SK-N-SH treated with all-trans-retinoic acid at 6 μM for 48 hours (cell line): ENCODE measurements around the gene EPB41L5.

Experiments used
- ATAC-seq: fragments of 200-7000 bp; cut with Tn5 transposase; 3 replicates; pipeline ENCODE4 v1.9.1; 2020; ENCODE audit warnings: mild to moderate bottlenecking, moderate library complexity
- BACH2 ChIP-seq: fragments of 250-450 bp; sonication (Bioruptor Pico); IDR thresholded peaks from 2 replicates; pipeline ENCODE4 v1.9.0; 2021; ENCODE audit warnings: mild to moderate bottlenecking, borderline replicate concordance
- CREB5 ChIP-seq: fragments of 250-450 bp; sonication (Bioruptor Pico); IDR thresholded peaks from 2 replicates; pipeline ENCODE4 v1.5.1; 2020; ENCODE audit warnings: low read depth, mild to moderate bottlenecking, moderate library complexity
- CSDC2 ChIP-seq: fragments of 250-450 bp; sonication (Bioruptor Pico); IDR thresholded peaks from 2 replicates; pipeline ENCODE4 v1.5.0; 2020; ENCODE audit warnings: mild to moderate bottlenecking, moderate library complexity
- CSRNP3 ChIP-seq: fragments of 250-450 bp; sonication (Bioruptor Pico); IDR thresholded peaks from 2 replicates; pipeline ENCODE4 v1.5.1; 2021; ENCODE audit warnings: mild to moderate bottlenecking, moderate library complexity
- ESRRG ChIP-seq: fragments of 250-450 bp; sonication (Bioruptor Pico); IDR thresholded peaks from 2 replicates; pipeline ENCODE4 v1.6.1; 2021; ENCODE audit warnings: mild to moderate bottlenecking
- GLIS3 ChIP-seq: fragments of 250-450 bp; sonication (Bioruptor Pico); IDR thresholded peaks from 2 replicates; pipeline ENCODE4 v1.5.0; 2020; ENCODE audit warnings: mild to moderate bottlenecking, moderate library complexity
- ISL1 ChIP-seq: fragments of 250-450 bp; sonication (Bioruptor Pico); IDR thresholded peaks from 2 replicates; pipeline ENCODE4 v2.1.2; 2022; ENCODE audit warnings: mild to moderate bottlenecking, moderate library complexity
- OSR1 ChIP-seq: fragments of 250-450 bp; sonication (Bioruptor Pico); IDR thresholded peaks from 2 replicates; pipeline ENCODE4 v1.8.0; 2022; ENCODE audit warnings: moderate library complexity, mild to moderate bottlenecking, inconsistent platforms
- RARB ChIP-seq: fragments of 250-450 bp; sonication (Bioruptor Pico); IDR thresholded peaks from 2 replicates; pipeline ENCODE4 v1.8.0; 2021; ENCODE audit warnings: mild to moderate bottlenecking, moderate library complexity
- SNAI2 ChIP-seq: fragments of 250-450 bp; sonication (Bioruptor Pico); IDR thresholded peaks from 2 replicates; pipeline ENCODE4 v1.5.0; 2020; ENCODE audit warnings: mild to moderate bottlenecking, moderate library complexity
- TCF4 ChIP-seq: fragments of 250-450 bp; sonication (Bioruptor Pico); IDR thresholded peaks from 2 replicates; pipeline ENCODE4 v1.8.0; 2021; ENCODE audit warnings: mild to moderate bottlenecking, moderate library complexity, borderline replicate concordance
- TOX ChIP-seq: fragments of 250-450 bp; sonication (Bioruptor Pico); IDR thresholded peaks from 2 replicates; pipeline ENCODE4 v1.8.0; 2021; ENCODE audit warnings: mild to moderate bottlenecking, moderate library complexity, borderline replicate concordance
- ZC3H10 ChIP-seq: fragments of 250-450 bp; sonication (Bioruptor Pico); IDR thresholded peaks from 2 replicates; pipeline ENCODE4 v1.5.1; 2021; ENCODE audit warnings: mild to moderate bottlenecking, moderate library complexity
- ZNF70 ChIP-seq: fragments of 450-650 bp; formaldehyde crosslinking; IDR thresholded peaks from 2 replicates; pipeline ENCODE4 v1.5.0; 2020; ENCODE audit warnings: mild to moderate bottlenecking, moderate library complexity
- ZNF8 ChIP-seq: fragments of 450-650 bp; formaldehyde crosslinking; IDR thresholded peaks from 2 replicates; pipeline ENCODE4 v1.5.0; 2020; ENCODE audit warnings: mild to moderate bottlenecking, moderate library complexity
- TF ChIP-seq, protein P1 (sequence below): fragments of 250-450 bp; sonication (Bioruptor Pico); IDR thresholded peaks from 2 replicates; pipeline ENCODE4 v1.5.0; 2020; ENCODE audit warnings: mild to moderate bottlenecking, moderate library complexity
- TF ChIP-seq, protein P2 (sequence below): fragments of 250-450 bp; sonication (Bioruptor Pico); IDR thresholded peaks from 2 replicates; pipeline ENCODE4 v1.8.0; 2020; ENCODE audit warnings: mild to moderate bottlenecking, moderate library complexity, borderline replicate concordance

The EPB41L5 gene

DNA sequence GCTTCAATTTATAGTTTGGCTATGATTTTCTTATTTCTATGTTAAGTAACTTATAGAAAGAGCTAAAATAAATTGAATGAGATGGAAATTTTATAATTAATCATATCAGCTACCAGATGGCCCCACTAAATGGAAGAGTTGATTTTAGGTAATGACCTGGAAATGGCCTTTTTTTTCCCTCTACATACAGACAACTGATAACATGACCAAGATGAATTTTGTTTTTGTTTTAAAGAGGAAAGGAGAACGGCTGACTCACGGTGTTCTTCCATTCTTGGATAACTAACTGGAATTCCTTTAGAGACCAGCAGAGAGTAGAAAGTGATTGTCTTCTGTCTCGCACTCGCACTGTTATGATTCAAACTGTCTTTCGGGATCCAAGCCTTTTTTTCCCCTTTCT lies 119.3 kb downstream of the EPB41L5 start:
- peak; percentile 90 for ATAC-seq
- TF ChIP-seq BACH2 (peak; percentile 93; the same call in 1 of the 2 replicates), ZC3H10 (CRISPR knock-in tag) (0 out of 2 replicates have a peak, but pooled peaks have one; percentile 23), ZNF70 (no peak), RARB (CRISPR knock-in tag) (no peak), GLIS3 (CRISPR knock-in tag) (peak; percentile 87; the same call in 1 of the 2 replicates), TCF4 (CRISPR knock-in tag) (peak; percentile 98), OSR1 (no peak), CSRNP3 (CRISPR knock-in tag) (peak; percentile 86; the same call in 1 of the 2 replicates), SNAI2 (CRISPR knock-in tag) (0 out of 2 replicates have a peak, but pooled peaks have one; percentile 63), CREB5 (CRISPR knock-in tag) (peak; percentile 60), ISL1 (CRISPR knock-in tag) (peak; percentile 96), CSDC2 (CRISPR knock-in tag) (peak; percentile 70; the same call in 1 of the 2 replicates), ZNF8 (CRISPR knock-in tag) (no peak)
- TF ChIP-seq, protein P1, sequence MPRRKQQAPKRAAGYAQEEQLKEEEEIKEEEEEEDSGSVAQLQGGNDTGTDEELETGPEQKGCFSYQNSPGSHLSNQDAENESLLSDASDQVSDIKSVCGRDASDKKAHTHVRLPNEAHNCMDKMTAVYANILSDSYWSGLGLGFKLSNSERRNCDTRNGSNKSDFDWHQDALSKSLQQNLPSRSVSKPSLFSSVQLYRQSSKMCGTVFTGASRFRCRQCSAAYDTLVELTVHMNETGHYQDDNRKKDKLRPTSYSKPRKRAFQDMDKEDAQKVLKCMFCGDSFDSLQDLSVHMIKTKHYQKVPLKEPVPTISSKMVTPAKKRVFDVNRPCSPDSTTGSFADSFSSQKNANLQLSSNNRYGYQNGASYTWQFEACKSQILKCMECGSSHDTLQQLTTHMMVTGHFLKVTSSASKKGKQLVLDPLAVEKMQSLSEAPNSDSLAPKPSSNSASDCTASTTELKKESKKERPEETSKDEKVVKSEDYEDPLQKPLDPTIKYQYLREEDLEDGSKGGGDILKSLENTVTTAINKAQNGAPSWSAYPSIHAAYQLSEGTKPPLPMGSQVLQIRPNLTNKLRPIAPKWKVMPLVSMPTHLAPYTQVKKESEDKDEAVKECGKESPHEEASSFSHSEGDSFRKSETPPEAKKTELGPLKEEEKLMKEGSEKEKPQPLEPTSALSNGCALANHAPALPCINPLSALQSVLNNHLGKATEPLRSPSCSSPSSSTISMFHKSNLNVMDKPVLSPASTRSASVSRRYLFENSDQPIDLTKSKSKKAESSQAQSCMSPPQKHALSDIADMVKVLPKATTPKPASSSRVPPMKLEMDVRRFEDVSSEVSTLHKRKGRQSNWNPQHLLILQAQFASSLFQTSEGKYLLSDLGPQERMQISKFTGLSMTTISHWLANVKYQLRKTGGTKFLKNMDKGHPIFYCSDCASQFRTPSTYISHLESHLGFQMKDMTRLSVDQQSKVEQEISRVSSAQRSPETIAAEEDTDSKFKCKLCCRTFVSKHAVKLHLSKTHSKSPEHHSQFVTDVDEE (CRISPR knock-in tag) = peak; percentile 95
- TF ChIP-seq, all 23 proteins: peak for 10

- peak; percentile 19; the same call in 1 of the 3 replicates for ATAC-seq
- TF ChIP-seq, protein P1 (CRISPR knock-in tag) = no peak
- TF ChIP-seq ESRRG = no peak
- no peak for TF ChIP-seq TOX (CRISPR knock-in tag)
- no peak for TF ChIP-seq CSRNP3 (CRISPR knock-in tag)
- TF ChIP-seq, protein P2, sequence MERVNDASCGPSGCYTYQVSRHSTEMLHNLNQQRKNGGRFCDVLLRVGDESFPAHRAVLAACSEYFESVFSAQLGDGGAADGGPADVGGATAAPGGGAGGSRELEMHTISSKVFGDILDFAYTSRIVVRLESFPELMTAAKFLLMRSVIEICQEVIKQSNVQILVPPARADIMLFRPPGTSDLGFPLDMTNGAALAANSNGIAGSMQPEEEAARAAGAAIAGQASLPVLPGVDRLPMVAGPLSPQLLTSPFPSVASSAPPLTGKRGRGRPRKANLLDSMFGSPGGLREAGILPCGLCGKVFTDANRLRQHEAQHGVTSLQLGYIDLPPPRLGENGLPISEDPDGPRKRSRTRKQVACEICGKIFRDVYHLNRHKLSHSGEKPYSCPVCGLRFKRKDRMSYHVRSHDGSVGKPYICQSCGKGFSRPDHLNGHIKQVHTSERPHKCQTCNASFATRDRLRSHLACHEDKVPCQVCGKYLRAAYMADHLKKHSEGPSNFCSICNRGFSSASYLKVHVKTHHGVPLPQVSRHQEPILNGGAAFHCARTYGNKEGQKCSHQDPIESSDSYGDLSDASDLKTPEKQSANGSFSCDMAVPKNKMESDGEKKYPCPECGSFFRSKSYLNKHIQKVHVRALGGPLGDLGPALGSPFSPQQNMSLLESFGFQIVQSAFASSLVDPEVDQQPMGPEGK = no peak
- TF ChIP-seq GLIS3 (CRISPR knock-in tag) = no peak
Observed at GRCh38 chr2:120132691-120133090, 119.8 kb downstream of the EPB41L5 start.
